IPS DF 19.7 (cell line): ENCODE results near the gene RNFT2.
"Not testable (repeated sequence)": the region's sequence is repeated elsewhere in the genome, so short reads cannot be mapped to it uniquely, and the experiment has no call there.

Experiments
- DNase-seq: peaks from one replicate; pipeline ENCODE4 v3.0.0-alpha.2; 2013; ENCODE audit warnings: low read depth, low spot score

RNFT2 gene

GRCh38 chr12:116710370-116711150 is 27.6 kb upstream of the RNFT2 start:
- DNase-seq: no peak

GRCh38 chr12:116712458-116713303 is 25.4 kb upstream of the RNFT2 start:
- no peak for DNase-seq

GRCh38 chr12:116713527-116713926 is 24.6 kb upstream of the RNFT2 start:
- no peak for DNase-seq

GRCh38 chr12:116714175-116714574 is 23.9 kb upstream of the RNFT2 start:
- no peak for DNase-seq

- DNase-seq: no peak
Measured at GRCh38 chr12:116717466-116718437, 20.4 kb upstream of the RNFT2 start.

GRCh38 chr12:116718655-116719454 is 19.3 kb upstream of the RNFT2 start:
- DNase-seq: no peak

- DNase-seq: no peak
Measured at GRCh38 chr12:116719731-116720528, 18.2 kb upstream of the RNFT2 start.

- no peak for DNase-seq
Measured at GRCh38 chr12:116722245-116722644, 15.9 kb upstream of the RNFT2 start.

GRCh38 chr12:116726694-116727093 is 11.4 kb upstream of the RNFT2 start:
- no peak for DNase-seq

- DNase-seq: no peak
Measured at GRCh38 chr12:116727261-116727660, 10.9 kb upstream of the RNFT2 start.

GRCh38 chr12:116727891-116728290 is 10.2 kb upstream of the RNFT2 start:
- no peak for DNase-seq

GRCh38 chr12:116731801-116732200 is 6.3 kb upstream of the RNFT2 start:
- DNase-seq: no peak

- no peak for DNase-seq
Measured at GRCh38 chr12:116734156-116734768, 3.9 kb upstream of the RNFT2 start.

GRCh38 chr12:116735084-116735483 is 3.0 kb upstream of the RNFT2 start:
- DNase-seq: no peak

GRCh38 chr12:116735951-116736599 is 2.0 kb upstream of the RNFT2 start:
- no peak for DNase-seq

GRCh38 chr12:116736962-116737773 is 947 bp upstream of the RNFT2 start:
- no peak for DNase-seq

- no peak for DNase-seq
Measured at GRCh38 chr12:116739381-116739887, 1.3 kb downstream of the RNFT2 start.

- not testable (repeated sequence) for DNase-seq
Measured at GRCh38 chr12:116742787-116743186, 4.7 kb downstream of the RNFT2 start.
